ENCODE measurements around the gene FARP2. TPM values are rescaled to one million over a fixed set of nuclear protein-coding genes. Genes with fewer than 3 reads are reported as not detected.
A peak's percentile ranks its signal among the peaks of the same experiment; 100 is the strongest.

Gene FARP2
- total RNA-seq, 6 donors from 2014 or later, result 33.4 to 96.4 (median 42.2) TPM

DNA sequence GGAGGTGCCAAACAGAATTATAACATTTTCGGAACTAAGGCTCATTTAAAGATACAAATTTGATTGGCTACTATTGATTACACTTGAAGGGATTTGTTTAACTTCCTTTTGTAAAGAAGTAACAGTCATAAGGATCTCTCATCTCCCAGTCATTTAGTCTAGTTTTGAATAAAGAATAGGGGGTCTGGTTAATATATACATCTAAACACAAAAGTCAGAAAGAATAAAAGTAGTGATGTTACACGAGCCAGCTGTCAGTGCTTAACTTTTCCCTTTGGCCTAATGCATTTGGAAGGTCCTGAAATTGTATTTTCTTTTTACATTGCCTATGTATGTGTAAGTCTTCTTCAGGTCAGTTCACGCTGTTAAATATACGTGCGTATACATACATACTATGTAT lies 32.3 kb upstream of the FARP2 start:
- DNase-seq, result no peak

DNA sequence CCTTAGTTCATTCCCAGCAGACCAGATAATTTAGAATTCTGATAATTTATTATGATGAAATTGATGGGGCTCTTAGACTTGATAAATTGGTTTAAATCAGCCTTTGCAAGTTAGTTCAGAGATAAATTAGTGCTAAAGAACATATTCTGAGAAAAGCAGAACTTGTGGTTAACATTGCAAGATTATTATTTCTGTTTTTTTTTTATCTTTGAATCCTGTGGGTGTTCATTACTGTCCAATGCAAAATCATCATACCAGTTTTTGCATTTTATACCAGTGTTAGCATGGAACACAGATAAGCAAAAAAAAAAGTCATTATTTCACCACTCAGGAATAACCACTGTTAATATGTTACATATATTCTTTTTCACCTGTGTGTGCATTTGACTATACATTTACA lies 31.3 kb upstream of the FARP2 start:
- no peaks in the 10 kb centered on the region for H3K9me3 ChIP-seq
- ATAC-seq (ENCODE audit: low FRiP score in 2 of 2) (peak in 1 of 2 donors; percentile 38), DNase-seq (no peak)
- no peak overlapping the region for H3K4me3 ChIP-seq
- H3K4me1 ChIP-seq, result peaks cover 40 to 50% (median 45%) of the 10 kb centered on the region in 4 donors
- peaks cover 4 to 48% (median 7%) of the 10 kb centered on the region in 4 donors for H3K36me3 ChIP-seq
- peak overlapping the region in 1 of 4 donors; percentile 14 for H3K27ac ChIP-seq
- no peaks in the 10 kb centered on the region for H3K27me3 ChIP-seq
- no peak for TF ChIP-seq EP300 (IDR thresholded peaks at IDR 0.05)
- no peak for TF ChIP-seq CTCF (IDR thresholded peaks at IDR 0.05)
- TF ChIP-seq POLR2A (IDR thresholded peaks at IDR 0.05), result no peak
- no peak for TF ChIP-seq POLR2AphosphoS5 (IDR thresholded peaks at IDR 0.05)

More for the DNA sequence above, 32.3 kb upstream of the FARP2 start:
- TF ChIP-seq POLR2A (IDR thresholded peaks at IDR 0.05) (no peak), CTCF (IDR thresholded peaks at IDR 0.05) (no peak), POLR2AphosphoS5 (IDR thresholded peaks at IDR 0.05) (no peak), EP300 (IDR thresholded peaks at IDR 0.05) (no peak)
- ATAC-seq (ENCODE audit: low FRiP score in 2 of 2), result no peak
- Histone ChIP-seq H3K4me1 (peaks cover 49 to 60% (median 53%) of the 10 kb centered on the region in 4 donors), H3K27me3 (no peaks in the 10 kb centered on the region), H3K4me3 (no peak overlapping the region), H3K36me3 (peaks cover 0 to 44% (median 4%) of the 10 kb centered on the region in 4 donors), H3K27ac (no peak overlapping the region), H3K9me3 (no peaks in the 10 kb centered on the region)
- 76 to 89% methylated on average over 5 of the region's 5 CpGs for WGBS, 2 donors

- no peak for ATAC-seq (ENCODE audit: low FRiP score in 2 of 2)
- Histone ChIP-seq H3K27me3 (no peaks in the 10 kb centered on the region), H3K4me1 (peaks cover 38 to 45% (median 41%) of the 10 kb centered on the region in 4 donors), H3K27ac (no peak overlapping the region), H3K36me3 (peaks cover 4 to 53% (median 8%) of the 10 kb centered on the region in 4 donors), H3K9me3 (no peaks in the 10 kb centered on the region), H3K4me3 (no peak overlapping the region)
- DNase-seq, result no peak
- WGBS, 2 donors, result 96 to 97% methylated on average over 1 of the region's 1 CpG
- TF ChIP-seq CTCF (IDR thresholded peaks at IDR 0.05), result no peak
- no peak for TF ChIP-seq EP300 (IDR thresholded peaks at IDR 0.05)
Measured at GRCh38 chr2:241325257-241325656, 30.8 kb upstream of the FARP2 start.

DNA sequence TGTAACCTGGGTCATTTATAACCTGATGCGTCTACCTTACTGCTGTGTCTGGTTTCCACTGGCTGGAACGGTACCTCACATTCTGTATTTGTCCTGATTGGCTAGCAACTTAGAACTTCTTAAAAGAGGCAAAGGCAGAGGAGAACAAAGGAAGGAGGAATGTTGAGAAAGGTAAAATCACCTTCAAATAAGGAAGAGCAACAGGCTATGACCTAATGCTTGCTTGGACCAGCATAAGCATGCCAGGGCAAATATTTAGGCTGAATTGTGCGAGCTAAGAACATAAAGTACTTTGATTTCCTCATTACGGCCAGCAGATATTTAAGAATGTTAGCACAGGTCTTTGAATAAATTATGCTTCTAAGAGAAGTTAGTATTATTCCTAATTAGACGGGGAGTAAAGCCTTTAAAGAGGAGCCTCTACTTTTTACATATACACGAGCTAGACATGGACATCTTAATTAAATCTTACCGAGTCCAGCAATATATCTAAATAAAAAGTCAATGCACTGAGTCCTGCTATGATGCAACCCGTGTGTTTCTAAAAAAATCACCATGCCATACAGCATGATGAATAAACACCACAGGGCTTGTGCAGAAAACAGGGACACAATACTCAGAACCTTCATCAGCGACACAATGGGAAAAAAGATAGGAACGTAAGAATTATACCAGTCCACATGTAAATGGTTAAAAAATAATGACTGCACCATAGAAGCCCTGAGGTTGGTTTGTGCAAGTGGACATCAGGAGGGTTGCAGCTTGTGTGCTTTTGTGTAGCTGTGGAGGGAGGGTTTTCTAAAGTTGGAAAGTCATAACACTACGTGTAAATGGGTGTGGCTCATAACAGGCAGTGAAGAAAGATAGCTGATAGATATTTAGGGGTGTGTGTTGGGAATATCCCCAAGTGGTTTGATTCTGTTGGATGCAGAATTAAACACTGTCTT lies 26.1 kb upstream of the FARP2 start:
- Histone ChIP-seq H3K4me1 (peaks cover 0 to 7% (median 4%) of the 10 kb centered on the region in 4 donors), H3K27ac (no peak overlapping the region), H3K4me3 (no peak overlapping the region), H3K27me3 (no peaks in the 10 kb centered on the region), H3K36me3 (peaks cover 4 to 70% (median 8%) of the 10 kb centered on the region in 4 donors), H3K9me3 (no peaks in the 10 kb centered on the region)
- no peak for TF ChIP-seq EP300 (IDR thresholded peaks at IDR 0.05)
- no peak for TF ChIP-seq POLR2A (IDR thresholded peaks at IDR 0.05)
- no peak for TF ChIP-seq POLR2AphosphoS5 (IDR thresholded peaks at IDR 0.05)
- no peak for TF ChIP-seq CTCF (IDR thresholded peaks at IDR 0.05)
- peak in 1 of 2 donors; percentile 32 for ATAC-seq (ENCODE audit: low FRiP score in 2 of 2)
- WGBS, 2 donors, result 80 to 84% methylated on average over 11 of the region's 11 CpGs
- DNase-seq, result no peak
